PFSK-1 (cell line): ENCODE data around the gene CORO1C.

Source experiments
- FOXP2 ChIP-seq: optimal IDR thresholded peaks from 2 replicates; pipeline ENCODE3; 2011; ENCODE audit warnings: borderline replicate concordance, control low read depth, inconsistent platforms; ENCODE audit not compliant: insufficient read depth; ENCODE audit errors: extremely low read length, extremely low read depth
- POLR2AphosphoS5 ChIP-seq: IDR thresholded peaks from 2 replicates; pipeline ENCODE4 v1.6.1; 2012; ENCODE audit warnings: low read depth, mild to moderate bottlenecking, control low read depth, low read length, moderate library complexity
- REST ChIP-seq, 2 experiments: IDR thresholded peaks; 2 replicates each; pipeline versions ENCODE4 v1.6.1 to v1.8.0; 2011 to 2012; ENCODE audit warnings: low read depth in 2 of 2, low read length in 2 of 2, control low read depth in 1 of 2, inconsistent platforms in 1 of 2, mild to moderate bottlenecking in 1 of 2, moderate library complexity in 1 of 2; ENCODE audit not compliant: insufficient read depth in 1 of 2
- SIN3A ChIP-seq: IDR thresholded peaks from 2 replicates; pipeline ENCODE4 v1.6.1; 2012; ENCODE audit warnings: mild to moderate bottlenecking, low read length, moderate library complexity, borderline replicate concordance; ENCODE audit not compliant: insufficient read depth
- TAF1 ChIP-seq: IDR thresholded peaks from 2 replicates; pipeline ENCODE4 v1.6.1; 2012; ENCODE audit warnings: low read length, control low read depth, borderline replicate concordance; ENCODE audit not compliant: insufficient read depth

The CORO1C gene

GRCh38 chr12:108671110-108671509 lies 60.2 kb downstream of the CORO1C start:
- TF ChIP-seq SIN3A (no peak), FOXP2 (no peak), TAF1 (no peak), POLR2AphosphoS5 (no peak), REST (IDR thresholded peaks at IDR 0.05; ENCODE audit: insufficient read depth in 1 of 2, low read depth in 2 of 2, low read length in 2 of 2) (no peak)

- TF ChIP-seq POLR2AphosphoS5 (no peak), FOXP2 (no peak), REST (IDR thresholded peaks at IDR 0.05; ENCODE audit: insufficient read depth in 1 of 2, low read depth in 2 of 2, low read length in 2 of 2) (no peak), TAF1 (no peak), SIN3A (no peak)
These were observed 61.2 kb downstream of the CORO1C start for GRCh38 chr12:108670066-108670631.

GRCh38 chr12:108668542-108668941 lies 62.8 kb downstream of the CORO1C start:
- TF ChIP-seq REST (IDR thresholded peaks at IDR 0.05; ENCODE audit: insufficient read depth in 1 of 2, low read depth in 2 of 2, low read length in 2 of 2) (no peak), FOXP2 (no peak), SIN3A (no peak), TAF1 (no peak), POLR2AphosphoS5 (no peak)

- no peak for TF ChIP-seq FOXP2
- no peak for TF ChIP-seq POLR2AphosphoS5
- TF ChIP-seq SIN3A = no peak
- TF ChIP-seq REST (IDR thresholded peaks at IDR 0.05; ENCODE audit: insufficient read depth in 1 of 2, low read depth in 2 of 2, low read length in 2 of 2) = no peak
- no peak for TF ChIP-seq TAF1
These were observed 63.3 kb downstream of the CORO1C start for GRCh38 chr12:108668063-108668462.

- TF ChIP-seq TAF1 (no peak), REST (IDR thresholded peaks at IDR 0.05; ENCODE audit: insufficient read depth in 1 of 2, low read depth in 2 of 2, low read length in 2 of 2) (no peak), FOXP2 (no peak), POLR2AphosphoS5 (no peak), SIN3A (no peak)
These were observed 64.0 kb downstream of the CORO1C start for GRCh38 chr12:108667349-108667748.
